HL-60/S4 treated with retinoic acid at 250 ng/mL for 4 days and 3 days (cell line): ENCODE results near the gene P4HTM.

Experiments used
- in situ Hi-C: fragments of 300-500 bp; cut with MboI; formaldehyde crosslinking; loops from 2 replicates; pipeline ENCODE4 v1.7.0; 2022; ENCODE audit warnings: low sequenced_read_pairs

Gene P4HTM

DNA sequence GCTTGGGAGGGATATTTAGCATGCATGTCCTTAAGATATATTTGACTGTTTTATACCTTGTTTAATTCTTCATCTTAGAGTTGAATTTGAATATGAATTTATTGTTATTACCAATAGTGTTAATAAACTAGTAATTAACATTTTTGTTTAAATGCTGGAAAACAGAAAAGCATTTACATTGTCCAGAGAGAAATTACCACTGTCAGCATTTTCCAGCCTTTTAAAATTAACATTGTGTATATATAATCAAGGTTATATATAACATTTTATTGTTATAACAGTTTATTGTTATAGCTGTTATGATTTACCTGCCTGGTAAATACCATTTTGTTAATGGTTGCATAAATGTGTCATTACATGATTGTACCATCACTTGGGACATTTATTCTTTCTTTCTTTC, 8.0 kb upstream of the P4HTM start:
- in situ Hi-C loops = no loop called here

DNA sequence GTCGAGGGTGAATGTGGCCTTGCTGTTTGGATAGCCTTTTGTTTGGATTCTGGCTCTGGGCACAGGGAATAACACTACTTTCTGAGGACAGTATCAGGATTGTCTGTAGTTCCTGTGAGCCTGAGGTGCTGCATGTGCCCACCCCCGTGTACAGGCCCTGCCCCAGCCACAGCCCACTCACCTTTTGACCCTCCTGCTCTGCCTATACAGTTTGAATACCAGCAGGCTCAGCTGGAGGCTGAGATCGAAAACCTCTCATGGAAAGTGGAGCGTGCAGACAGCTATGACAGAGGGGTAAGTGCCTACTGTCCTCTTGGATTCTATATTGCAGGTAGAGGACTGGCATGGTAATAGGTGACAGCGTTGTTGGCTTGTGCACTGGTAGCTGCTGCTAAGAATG, 7.4 kb upstream of the P4HTM start:
- in situ Hi-C loops = no loop called here

DNA sequence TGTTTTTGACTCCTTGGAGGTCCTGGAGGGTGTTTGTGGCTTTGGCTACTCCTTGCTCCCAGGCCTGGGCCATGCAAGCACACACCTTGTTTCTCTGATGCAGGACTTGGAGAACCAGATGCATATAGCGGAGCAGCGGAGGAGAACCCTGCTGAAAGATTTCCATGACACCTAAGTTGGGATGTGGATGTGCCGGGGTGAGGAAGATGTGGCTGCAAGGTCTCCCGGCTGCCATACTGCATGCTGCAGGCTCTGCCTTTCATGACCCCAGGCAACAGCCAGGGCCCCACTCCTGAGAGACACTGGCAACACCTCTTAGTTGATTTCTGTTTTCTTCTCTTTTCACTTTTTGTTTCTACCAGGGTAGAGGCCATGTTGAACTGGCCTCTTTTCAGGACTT, 6.9 kb upstream of the P4HTM start:
- in situ Hi-C loops = no loop called here

DNA sequence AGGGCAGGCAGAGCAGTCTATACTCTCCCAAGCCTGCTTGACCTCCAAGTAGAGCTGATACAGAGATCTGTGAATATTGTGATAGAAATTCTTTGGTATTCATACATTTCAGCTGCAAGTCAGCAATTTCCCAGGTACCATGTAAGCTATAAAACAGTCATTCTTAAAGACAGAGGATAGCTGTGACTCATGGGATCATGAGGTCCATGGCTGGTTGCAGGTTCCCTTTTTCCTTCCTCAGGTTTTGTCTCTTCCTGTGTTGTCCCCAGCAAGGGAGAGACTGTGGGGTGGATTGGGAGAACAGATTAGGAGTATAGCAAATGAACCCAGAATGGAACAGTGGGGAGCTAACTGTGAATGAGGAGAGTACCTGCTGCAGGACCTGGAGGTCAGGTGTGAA, 5.4 kb upstream of the P4HTM start:
- in situ Hi-C loops = no loop called here

DNA sequence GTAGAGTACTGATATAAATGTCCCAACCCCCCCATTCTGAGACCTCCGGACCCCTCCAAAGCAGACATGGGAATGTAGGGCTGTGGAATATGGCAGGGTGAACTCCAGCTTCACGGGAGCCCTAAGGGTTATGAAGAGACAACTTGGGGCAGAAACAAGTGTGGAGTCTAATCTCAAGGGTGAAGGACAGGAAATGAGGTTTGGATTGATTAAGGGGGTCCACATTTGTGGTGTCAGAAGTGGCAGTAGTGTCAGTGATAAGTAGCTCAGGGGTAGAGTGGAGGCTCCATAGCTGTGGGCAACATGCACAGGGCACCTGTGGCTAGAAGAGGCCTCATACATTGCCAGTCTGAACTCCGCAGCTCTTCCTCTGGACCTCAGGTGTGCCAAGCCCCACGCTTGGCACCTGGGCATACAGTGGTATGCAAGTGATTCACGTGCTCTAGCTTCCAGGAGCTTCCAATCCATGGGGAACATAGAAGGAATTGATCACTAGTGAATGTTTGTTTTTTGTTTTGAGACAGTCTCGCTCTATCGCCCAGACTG, 4.1 kb upstream of the P4HTM start:
- in situ Hi-C loops = no loop called here

- in situ Hi-C loops = no loop called here
These were observed 780 bp upstream of the P4HTM start for GRCh38 chr3:48989126-48989795.

DNA sequence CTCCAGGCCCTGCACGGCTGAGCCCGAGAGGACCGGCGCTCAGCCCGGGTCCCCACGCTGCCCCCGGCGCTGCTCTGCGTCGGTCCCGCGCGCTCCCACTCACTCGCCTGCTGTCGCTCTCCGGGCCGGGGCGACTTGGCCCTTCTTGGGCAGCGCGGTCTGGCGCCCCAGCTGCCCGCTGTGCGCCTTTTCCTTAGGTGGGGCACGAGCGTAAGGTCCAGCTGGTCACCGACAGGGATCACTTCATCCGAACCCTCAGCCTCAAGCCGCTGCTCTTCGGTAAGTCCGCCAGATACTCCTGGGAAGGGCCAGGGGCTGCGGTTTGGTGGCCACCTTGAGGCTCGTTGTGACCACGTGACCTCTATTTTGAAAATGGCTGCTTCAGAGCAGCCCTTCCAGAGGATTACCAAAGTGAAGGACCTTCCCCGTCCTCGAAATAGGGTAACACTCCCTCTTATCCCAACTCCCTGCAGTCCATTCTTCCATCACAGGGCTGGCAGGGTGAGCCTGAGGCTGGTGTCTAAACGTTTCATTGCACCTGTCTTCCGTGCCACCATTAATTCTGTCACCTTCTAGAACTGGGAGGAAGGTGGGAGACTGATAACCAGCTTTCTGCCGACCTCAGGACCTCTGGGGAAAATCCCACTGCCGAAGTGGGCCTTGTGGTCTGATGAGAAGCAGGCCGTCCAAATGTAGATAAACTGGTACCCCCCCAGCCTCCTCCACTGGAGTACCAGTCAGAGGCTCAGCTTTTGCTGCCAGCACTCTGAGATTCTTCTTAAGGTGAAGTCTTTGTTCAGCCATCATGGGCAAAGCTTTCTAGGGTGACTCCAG, 812 bp downstream of the P4HTM start:
- in situ Hi-C loops = no loop called here

DNA sequence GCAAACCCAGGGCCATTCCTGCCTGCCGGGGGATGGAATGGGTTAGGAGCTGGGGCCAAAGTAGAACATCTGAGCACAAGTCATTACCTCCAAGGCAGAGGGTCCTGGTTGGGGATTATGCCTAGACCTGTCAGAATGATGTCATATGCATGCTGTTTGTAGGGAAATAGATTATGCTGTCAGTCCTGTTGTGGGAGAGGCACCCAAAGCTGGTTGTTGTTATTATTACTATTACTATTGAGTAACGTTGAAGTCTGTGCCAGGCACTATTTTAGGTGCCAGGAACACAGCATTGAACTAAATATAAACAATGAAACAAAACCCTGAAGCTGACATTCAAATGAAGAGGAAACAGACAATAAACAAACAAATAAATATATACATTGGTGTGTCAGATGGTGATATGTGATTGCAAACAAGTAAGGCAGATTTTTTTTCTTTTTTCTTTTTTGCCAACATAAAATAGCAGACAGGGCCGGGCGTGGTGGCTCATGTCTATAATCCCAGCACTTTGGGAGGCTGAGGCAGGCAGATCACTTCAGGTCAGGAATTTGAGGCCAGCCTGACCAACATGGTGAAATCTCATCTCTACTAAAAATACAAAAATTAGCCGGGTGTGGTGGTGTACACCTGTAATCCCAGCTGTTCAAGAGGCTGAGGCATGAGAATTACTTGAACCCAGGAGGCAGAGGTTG, 2.0 kb downstream of the P4HTM start:
- in situ Hi-C loops = no loop called here

DNA sequence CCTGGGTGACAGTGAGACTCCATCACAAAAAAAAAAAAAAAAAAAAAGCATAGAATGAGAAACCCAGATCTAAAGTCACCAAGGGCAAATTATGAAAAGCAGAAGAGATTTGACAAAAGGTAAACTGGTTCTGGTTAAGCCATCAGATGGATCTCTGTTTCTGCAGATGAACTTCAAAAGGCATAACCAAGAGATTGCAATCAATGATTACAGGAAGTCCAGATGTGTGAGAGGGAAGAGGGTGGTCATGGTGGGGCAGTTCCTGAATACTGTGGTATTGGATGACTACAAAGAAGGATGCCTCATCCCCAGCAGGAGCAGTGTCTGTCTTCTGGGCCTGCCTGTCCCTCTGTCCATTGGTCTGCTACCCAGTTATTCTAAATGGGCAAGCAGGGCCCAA, 3.8 kb downstream of the P4HTM start:
- in situ Hi-C loops = no loop called here

DNA sequence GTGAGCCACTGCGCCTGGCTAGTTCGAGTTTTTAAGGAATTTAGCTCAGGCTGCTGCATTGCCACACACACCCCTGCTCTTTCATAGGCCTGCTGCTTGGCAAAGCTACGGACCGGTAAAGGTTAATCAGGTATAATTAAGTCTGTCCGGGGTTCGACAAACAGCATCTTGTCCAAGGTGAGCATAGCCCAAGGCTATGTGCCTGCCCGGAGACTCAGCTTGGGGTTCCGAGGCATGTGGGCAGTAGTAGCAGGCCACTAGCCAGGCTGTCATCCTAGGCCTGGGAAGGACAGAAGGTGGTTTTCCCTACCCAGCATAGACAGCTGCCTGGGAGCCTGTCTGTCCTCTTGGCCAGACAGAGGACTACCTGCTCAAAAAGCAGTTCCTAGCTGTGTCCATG, 6.6 kb downstream of the P4HTM start:
- in situ Hi-C loops = no loop called here

DNA sequence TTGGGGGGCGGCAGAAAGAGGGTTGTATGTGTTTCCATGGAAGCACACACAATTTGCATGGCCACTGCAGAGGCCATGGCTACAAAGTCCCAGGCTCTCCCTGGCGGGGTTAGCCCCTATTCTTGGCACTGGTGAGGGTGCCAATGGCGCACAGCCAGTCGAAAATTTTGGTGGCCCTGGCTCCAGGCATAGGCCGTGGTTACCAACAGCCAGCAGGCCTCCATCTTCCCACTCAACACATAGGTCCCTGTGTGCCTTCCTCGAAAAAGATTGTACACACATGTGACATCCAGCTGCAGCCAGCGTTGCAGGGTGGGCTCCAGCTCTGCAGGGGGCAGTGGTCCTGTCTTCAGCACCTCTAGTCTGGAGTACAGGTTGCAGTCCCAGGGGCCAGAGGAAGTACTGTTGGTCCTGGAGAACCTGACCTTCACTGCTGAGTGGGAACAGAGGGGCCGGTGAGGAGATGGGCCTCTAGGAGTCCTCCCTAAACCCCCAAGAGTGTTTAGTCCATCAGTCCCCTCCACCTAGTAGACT, 7.1 kb downstream of the P4HTM start:
- in situ Hi-C loops = no loop called here

DNA sequence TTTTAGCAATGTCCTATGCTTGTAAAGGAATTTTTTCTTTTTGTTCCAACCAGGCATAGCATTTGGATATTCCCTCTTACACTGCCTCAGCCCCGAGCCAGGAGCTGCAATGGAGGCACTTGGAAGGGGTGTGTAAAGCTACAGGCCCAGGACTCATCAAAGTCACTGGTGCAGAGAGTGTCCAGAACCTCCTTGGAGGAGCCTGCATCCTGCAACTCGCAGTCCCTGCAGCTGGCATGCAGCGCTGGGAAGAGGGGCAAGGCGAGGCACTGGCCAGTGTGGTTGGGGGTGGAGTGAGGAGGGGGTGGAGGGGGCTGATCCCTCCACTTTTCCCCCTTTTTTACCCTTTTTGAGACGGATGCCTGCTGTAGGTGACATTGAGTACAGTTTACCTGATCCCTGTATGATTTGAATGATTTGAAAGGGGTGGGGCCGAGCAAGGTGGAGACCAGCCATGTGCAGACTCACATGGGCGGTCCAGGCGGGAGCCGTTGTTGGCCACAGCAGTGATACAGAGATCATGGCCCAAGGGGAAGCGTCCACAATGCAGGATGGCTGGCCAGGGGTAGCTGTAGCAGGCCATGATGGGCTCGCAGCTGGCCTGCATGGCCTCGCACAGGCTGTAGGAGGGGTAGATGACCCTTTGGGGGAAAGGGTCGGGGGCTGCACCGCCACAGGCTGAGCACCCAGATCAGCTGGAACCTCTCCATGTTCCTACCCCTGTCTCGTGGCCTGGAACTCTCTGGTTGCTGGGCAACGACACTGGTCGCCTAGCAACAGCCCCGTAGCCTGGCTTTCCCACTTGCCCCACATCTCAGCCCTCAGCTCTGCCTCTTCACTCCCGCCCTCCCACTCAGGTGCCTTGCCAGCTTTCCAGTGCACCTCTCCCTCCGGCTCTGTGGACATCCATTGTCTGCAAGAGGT, 7.9 kb downstream of the P4HTM start:
- in situ Hi-C loops = no loop called here

GRCh38 chr3:48999085-48999858, 9.2 kb downstream of the P4HTM start:
- in situ Hi-C loops = no loop called here

- in situ Hi-C loops = no loop called here
These were observed 11.1 kb downstream of the P4HTM start for GRCh38 chr3:49001155-49001554.

GRCh38 chr3:49004352-49005302, 14.6 kb downstream of the P4HTM start:
- in situ Hi-C loops = no loop called here

DNA sequence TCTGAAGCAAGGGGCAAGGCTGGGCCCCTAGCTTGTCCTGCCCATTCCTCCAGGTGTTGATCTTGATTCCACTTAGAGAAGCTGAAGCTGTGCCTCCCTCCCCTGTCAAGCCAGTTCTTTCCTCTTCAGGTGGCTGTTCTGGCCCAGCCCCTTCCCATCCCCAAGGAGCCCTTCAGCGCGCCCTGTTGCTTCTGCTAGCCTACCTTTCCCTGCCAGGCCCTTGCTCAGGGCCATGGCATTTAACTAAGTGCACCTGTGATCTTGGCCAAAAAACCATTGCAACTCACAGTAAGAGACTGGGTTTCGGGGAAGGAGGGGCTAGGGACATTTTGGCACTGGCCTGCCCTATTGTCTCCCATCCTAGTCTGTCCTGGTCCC, 15.3 kb downstream of the P4HTM start:
- in situ Hi-C loops = no loop called here

GRCh38 chr3:49005998-49006397, 16.0 kb downstream of the P4HTM start:
- in situ Hi-C loops = no loop called here

DNA sequence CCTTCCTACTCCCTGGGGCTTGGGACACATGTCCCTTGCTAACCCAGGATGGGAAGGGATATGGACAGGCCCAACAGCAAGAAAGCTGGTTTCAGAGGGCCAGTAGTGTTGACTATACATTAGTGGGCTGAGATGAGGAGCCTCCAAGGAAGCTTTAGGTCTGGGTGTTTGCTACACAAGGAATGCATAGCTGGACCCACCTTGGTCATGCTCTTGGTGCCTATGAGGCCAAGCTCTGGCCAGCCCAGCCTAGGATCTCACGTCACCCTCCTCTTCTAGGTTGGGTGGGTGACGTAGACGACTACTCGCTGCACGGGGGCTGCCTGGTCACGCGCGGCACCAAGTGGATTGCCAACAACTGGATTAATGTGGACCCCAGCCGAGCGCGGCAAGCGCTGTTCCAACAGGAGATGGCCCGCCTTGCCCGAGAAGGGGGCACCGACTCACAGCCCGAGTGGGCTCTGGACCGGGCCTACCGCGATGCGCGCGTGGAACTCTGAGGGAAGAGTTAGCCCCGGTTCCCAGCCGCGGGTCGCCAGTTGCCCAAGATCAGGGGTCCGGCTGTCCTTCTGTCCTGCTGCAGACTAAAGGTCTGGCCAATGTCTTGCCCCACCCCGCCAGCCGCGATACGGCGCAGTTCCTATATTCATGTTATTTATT, 16.5 kb downstream of the P4HTM start:
- in situ Hi-C loops = no loop called here
